HEK293 (cell line): Measurements from ENCODE around the gene SLC36A4.

Experiments used
- CTCF ChIA-PET: fragments of 350-600 bp; formaldehyde crosslinking; extraction: SDS; loops from one replicate; lab custom pipeline; 2021; ENCODE audit warnings: antibody characterized with exemption; lab: Yijun Ruan, JAX
- POLR2A ChIA-PET: fragments of 300-600 bp; formaldehyde crosslinking; extraction: SDS; loops from one replicate; lab custom pipeline; 2020; ENCODE audit warnings: antibody characterized with exemption, inconsistent platforms; lab: Yijun Ruan, JAX
- H3K27ac ChIP-seq: fragments of 200-500 bp; sonication (Bioruptor generic); 2 replicates; pipeline ENCODE4 v1.5.1; 2014; ENCODE audit warnings: low read depth, low read length, control low read depth, inconsistent platforms; ENCODE audit errors: extremely low read depth
- H3K36me3 ChIP-seq, 2 experiments: fragments of 200-500 bp in 1 of 2; sonication (Bioruptor generic) in 1 of 2; 1 replicate in 1 of 2; 2 replicates in 1 of 2; pipeline ENCODE4 v1.5.1; 2014 to 2017; ENCODE audit warnings: inconsistent platforms in 2 of 2, low read length in 2 of 2; ENCODE audit not compliant: control insufficient read depth in 2 of 2, insufficient read depth in 1 of 2
- H3K4me1 ChIP-seq: fragments of 200-500 bp; sonication (Bioruptor generic); 2 replicates; pipeline ENCODE4 v1.5.1; 2014; ENCODE audit warnings: mild to moderate bottlenecking, low read length, inconsistent platforms; ENCODE audit not compliant: control insufficient read depth, insufficient read depth
- H3K4me3 ChIP-seq: 2 replicates; pipeline ENCODE4 v1.5.1; 2011; ENCODE audit warnings: low read depth, mild to moderate bottlenecking, control low read depth, low read length, moderate library complexity
- H3K9me3 ChIP-seq: fragments of 200-500 bp; sonication (Bioruptor generic); 2 replicates; pipeline ENCODE4 v1.5.1; 2014; ENCODE audit warnings: low read depth, low read length, inconsistent platforms; ENCODE audit not compliant: control insufficient read depth, insufficient read depth
- BCL11B ChIP-seq: fragments of 450-650 bp; formaldehyde crosslinking; IDR thresholded peaks from 2 replicates; pipeline ENCODE4 v1.5.1; 2016; ENCODE audit warnings: low read depth, missing biosample characterization, missing genetic modification characterization
- CTCF ChIP-seq: fragments of 450-650 bp; formaldehyde crosslinking; IDR thresholded peaks from 2 replicates; pipeline ENCODE4 v1.5.1; 2016; ENCODE audit warnings: missing biosample characterization, missing genetic modification characterization
- GFI1B ChIP-seq: fragments of 450-650 bp; formaldehyde crosslinking; IDR thresholded peaks from 2 replicates; pipeline ENCODE4 v1.5.1; 2016; ENCODE audit warnings: missing biosample characterization, missing genetic modification characterization
- GLIS1 ChIP-seq: fragments of 450-650 bp; formaldehyde crosslinking; IDR thresholded peaks from 2 replicates; pipeline ENCODE4 v1.5.1; 2016; ENCODE audit warnings: missing biosample characterization, missing genetic modification characterization
- HIC1 ChIP-seq: fragments of 450-650 bp; formaldehyde crosslinking; IDR thresholded peaks from 2 replicates; pipeline ENCODE4 v1.5.1; 2016; ENCODE audit warnings: missing biosample characterization, missing genetic modification characterization
- KLF16 ChIP-seq: fragments of 450-650 bp; formaldehyde crosslinking; IDR thresholded peaks from 2 replicates; pipeline ENCODE4 v1.5.1; 2017; ENCODE audit warnings: missing biosample characterization, missing genetic modification characterization
- KLF8 ChIP-seq: fragments of 450-650 bp; formaldehyde crosslinking; IDR thresholded peaks from 2 replicates; pipeline ENCODE4 v1.5.1; 2016; ENCODE audit warnings: missing biosample characterization, missing genetic modification characterization
- MEIS1 ChIP-seq: sonication (generic); formaldehyde crosslinking; IDR thresholded peaks from 2 replicates; pipeline ENCODE4 v1.8.1; 2022; ENCODE audit warnings: missing genetic modification reagents, mild to moderate bottlenecking, borderline replicate concordance
- SALL2 ChIP-seq: fragments of 450-650 bp; formaldehyde crosslinking; IDR thresholded peaks from 2 replicates; pipeline ENCODE4 v1.5.0; 2017; ENCODE audit warnings: missing biosample characterization, mild to moderate bottlenecking, missing genetic modification characterization, borderline replicate concordance
- TCF7L2 ChIP-seq: IDR thresholded peaks from 2 replicates; pipeline ENCODE4 v1.6.1; 2011; ENCODE audit warnings: low read depth, mild to moderate bottlenecking, inconsistent platforms, low read length, moderate library complexity, borderline replicate concordance
- TRIM28 ChIP-seq: IDR thresholded peaks from 2 replicates; pipeline ENCODE4 v1.6.1; 2011; ENCODE audit warnings: low read length, control low read depth, borderline replicate concordance
- YY1 ChIP-seq: fragments of 450-650 bp; formaldehyde crosslinking; IDR thresholded peaks from 2 replicates; pipeline ENCODE4 v1.5.1; 2018; ENCODE audit warnings: missing biosample characterization, missing genetic modification characterization
- ZEB2 ChIP-seq: fragments of 450-650 bp; formaldehyde crosslinking; IDR thresholded peaks from 2 replicates; pipeline ENCODE4 v1.5.1; 2016; ENCODE audit warnings: missing biosample characterization, missing genetic modification characterization
- ZNF121 ChIP-seq: fragments of 450-650 bp; formaldehyde crosslinking; IDR thresholded peaks from 2 replicates; pipeline ENCODE4 v1.5.1; 2016; ENCODE audit warnings: missing biosample characterization, missing genetic modification characterization
- ZNF146 ChIP-seq: fragments of 450-650 bp; formaldehyde crosslinking; IDR thresholded peaks from 2 replicates; pipeline ENCODE4 v1.5.1; 2016; ENCODE audit warnings: missing biosample characterization, missing genetic modification characterization
- ZNF155 ChIP-seq: fragments of 450-650 bp; formaldehyde crosslinking; IDR thresholded peaks from 2 replicates; pipeline ENCODE4 v1.5.1; 2016; ENCODE audit warnings: missing biosample characterization, missing genetic modification characterization
- ZNF184 ChIP-seq: fragments of 450-650 bp; IDR thresholded peaks from 2 replicates; pipeline ENCODE4 v1.5.1; 2018; ENCODE audit warnings: missing biosample characterization, mild to moderate bottlenecking, missing genetic modification characterization
- ZNF2 ChIP-seq: fragments of 450-650 bp; formaldehyde crosslinking; IDR thresholded peaks from 2 replicates; pipeline ENCODE4 v1.5.1; 2016; ENCODE audit warnings: missing biosample characterization, missing genetic modification characterization
- ZNF24 ChIP-seq: fragments of 450-650 bp; formaldehyde crosslinking; IDR thresholded peaks from 2 replicates; pipeline ENCODE4 v1.5.1; 2016; ENCODE audit warnings: missing biosample characterization, missing genetic modification characterization
- ZNF302 ChIP-seq: fragments of 450-650 bp; formaldehyde crosslinking; IDR thresholded peaks from 2 replicates; pipeline ENCODE4 v1.5.1; 2016; ENCODE audit warnings: missing biosample characterization, missing genetic modification characterization, low read depth
- ZNF350 ChIP-seq: fragments of 450-650 bp; formaldehyde crosslinking; IDR thresholded peaks from 2 replicates; pipeline ENCODE4 v1.5.0; 2017; ENCODE audit warnings: missing biosample characterization, mild to moderate bottlenecking, missing genetic modification characterization
- ZNF354C ChIP-seq: fragments of 450-650 bp; formaldehyde crosslinking; IDR thresholded peaks from 2 replicates; pipeline ENCODE4 v1.5.1; 2016; ENCODE audit warnings: missing biosample characterization, missing genetic modification characterization, low read depth, borderline replicate concordance
- ZNF362 ChIP-seq: fragments of 450-650 bp; formaldehyde crosslinking; IDR thresholded peaks from 2 replicates; pipeline ENCODE4 v1.5.1; 2016; ENCODE audit warnings: missing biosample characterization, missing genetic modification characterization
- ZNF391 ChIP-seq: fragments of 450-650 bp; formaldehyde crosslinking; IDR thresholded peaks from 2 replicates; pipeline ENCODE4 v1.5.1; 2016; ENCODE audit warnings: low read depth, missing biosample characterization, missing genetic modification characterization, borderline replicate concordance
- ZNF404 ChIP-seq: fragments of 450-650 bp; formaldehyde crosslinking; IDR thresholded peaks from 2 replicates; pipeline ENCODE4 v1.5.1; 2017; ENCODE audit warnings: missing biosample characterization, missing genetic modification characterization
- ZNF521 ChIP-seq: fragments of 450-650 bp; formaldehyde crosslinking; IDR thresholded peaks from 2 replicates; pipeline ENCODE4 v1.5.1; 2017; ENCODE audit warnings: missing biosample characterization, mild to moderate bottlenecking, missing genetic modification characterization
- ZNF555 ChIP-seq: fragments of 450-650 bp; formaldehyde crosslinking; conservative IDR thresholded peaks from 2 replicates; pipeline ENCODE4 v1.5.1; 2017; ENCODE audit warnings: missing biosample characterization, mild to moderate bottlenecking, missing genetic modification characterization, inconsistent platforms
- ZNF558 ChIP-seq: fragments of 450-650 bp; formaldehyde crosslinking; IDR thresholded peaks from 2 replicates; pipeline ENCODE4 v1.5.1; 2016; ENCODE audit warnings: missing biosample characterization, missing genetic modification characterization
- ZNF623 ChIP-seq: fragments of 450-650 bp; formaldehyde crosslinking; IDR thresholded peaks from 2 replicates; pipeline ENCODE4 v1.5.1; 2016; ENCODE audit warnings: missing biosample characterization, missing genetic modification characterization
- ZNF654 ChIP-seq: fragments of 450-650 bp; formaldehyde crosslinking; IDR thresholded peaks from 2 replicates; pipeline ENCODE4 v1.5.1; 2016; ENCODE audit warnings: low read depth, missing biosample characterization, missing genetic modification characterization
- ZNF747 ChIP-seq: fragments of 450-650 bp; formaldehyde crosslinking; IDR thresholded peaks from 2 replicates; pipeline ENCODE4 v1.5.1; 2016; ENCODE audit warnings: missing biosample characterization, missing genetic modification characterization
- ZNF76 ChIP-seq: fragments of 450-650 bp; formaldehyde crosslinking; IDR thresholded peaks from 2 replicates; pipeline ENCODE4; 2016; ENCODE audit warnings: low read depth, missing biosample characterization, missing genetic modification characterization, borderline replicate concordance
- ZNF776 ChIP-seq: fragments of 450-650 bp; formaldehyde crosslinking; IDR thresholded peaks from 2 replicates; pipeline ENCODE4 v1.5.0; 2017; ENCODE audit warnings: missing biosample characterization, missing genetic modification characterization, borderline replicate concordance
- ZNF830 ChIP-seq: fragments of 450-650 bp; IDR thresholded peaks from 2 replicates; pipeline ENCODE4 v1.5.0; 2018; ENCODE audit warnings: missing biosample characterization, missing genetic modification characterization, low read depth, mild to moderate bottlenecking, moderate library complexity
- ZSCAN4 ChIP-seq: fragments of 450-650 bp; formaldehyde crosslinking; IDR thresholded peaks from 2 replicates; pipeline ENCODE4 v1.5.1; 2017; ENCODE audit warnings: missing biosample characterization, missing genetic modification characterization

SLC36A4 gene

GRCh38 chr11:93234602-93235207, 36.9 kb upstream of the SLC36A4 start:
- ChIA-PET CTCF (interaction anchor here (0.6 to 5.4 kb wide), 42 partner anchors 8 to 651 kb away, joined by 3 to 74 read pairs (median 4); partner anchors contain the start of genes CEP295 and SMCO4), POLR2A (no interaction called here)
- no peaks in the 10 kb centered on the region for H3K9me3 ChIP-seq
- no peak overlapping the region for H3K27ac ChIP-seq
- no peaks in the 10 kb centered on the region for H3K4me1 ChIP-seq
- no peak overlapping the region for H3K4me3 ChIP-seq
- no peaks in the 10 kb centered on the region for H3K36me3 ChIP-seq
- TF ChIP-seq HIC1 (tag by site-specific recombination) (no peak), ZNF521 (no peak), ZNF121 (tag by site-specific recombination) (no peak), ZNF146 (tag by site-specific recombination) (no peak), ZNF350 (tag by site-specific recombination) (no peak), ZNF776 (tag by site-specific recombination) (no peak), SALL2 (tag by site-specific recombination) (no peak), ZNF830 (tag by site-specific recombination) (no peak), TRIM28 (0 out of 2 replicates have a peak, but pooled peaks have one; percentile 16), ZNF24 (tag by site-specific recombination) (no peak), ZNF654 (tag by site-specific recombination) (peak; percentile 78), CTCF (tag by site-specific recombination) (peak; percentile 83), ZNF354C (tag by site-specific recombination) (no peak), ZEB2 (tag by site-specific recombination) (no peak), GLIS1 (tag by site-specific recombination) (no peak), KLF16 (tag by site-specific recombination) (no peak), ZNF184 (tag by site-specific recombination) (no peak), BCL11B (tag by site-specific recombination) (no peak), ZNF391 (tag by site-specific recombination) (no peak), KLF8 (tag by site-specific recombination) (no peak), ZNF623 (no peak), ZNF362 (no peak), ZNF2 (0 out of 2 replicates have a peak, but pooled peaks have one; percentile 23), GFI1B (no peak), ZNF76 (no peak), ZSCAN4 (no peak), ZNF555 (tag by site-specific recombination) (no peak), ZNF155 (tag by site-specific recombination) (no peak), ZNF404 (no peak), ZNF747 (tag by site-specific recombination) (no peak), ZNF302 (no peak), MEIS1 (no peak), ZNF558 (tag by site-specific recombination) (no peak), YY1 (tag by site-specific recombination) (no peak), TCF7L2 (no peak)
